Measurements from ENCODE around the gene NFXL1. TPM values are rescaled to one million over a fixed set of nuclear protein-coding genes. Genes with fewer than 3 reads are reported as not detected.

NFXL1 gene
- total RNA-seq, 1 experiment from 2014 or later: 22.5 TPM

- CTCF ChIA-PET: interaction anchor here (0.6 to 3.2 kb wide), 32 partner anchors 9 to 318 kb away, joined by 3 to 108 read pairs (median 4); partner anchors contain the start of gene NFXL1
- no peaks in the 10 kb centered on the region for H3K9me3 Mint-ChIP-seq (ENCODE audit: unreplicated experiment)
Observed at GRCh38 chr4:47836641-47837093, 77.7 kb downstream of the NFXL1 start.

GRCh38 chr4:47835494-47835893 is 78.9 kb downstream of the NFXL1 start:
- BruUV-seq (replicated peaks): no TSS peak
- no peaks in the 10 kb centered on the region for H3K27me3 ChIP-seq (replicated peaks; ENCODE audit: control insufficient read depth, insufficient read depth, low read length)
- CTCF ChIA-PET: interaction anchor here (1.0 to 3.2 kb wide), 6 partner anchors 97 to 149 kb away, joined by 3 to 108 read pairs (median 10); no protein-coding TSS in a partner anchor
- H3K4me3 Mint-ChIP-seq (ENCODE audit: unreplicated experiment): no peak overlapping the region
- intact Hi-C loops (cut with micrococcal nuclease; ENCODE audit: unreplicated experiment): loop anchor here (5.0 kb wide), 1 partner anchor 252 kb away; no protein-coding TSS in a partner anchor
- DNase-seq: no peak
- H3K27ac Mint-ChIP-seq (ENCODE audit: unreplicated experiment): no peak overlapping the region
- peaks cover 6% of the 10 kb centered on the region for H3K4me1 Mint-ChIP-seq (ENCODE audit: low read depth, unreplicated experiment)
- no peaks in the 10 kb centered on the region for H3K36me3 ChIP-seq (ENCODE audit: control insufficient read depth, insufficient read depth, low read length)
- H3K27me3 Mint-ChIP-seq (ENCODE audit: insufficient read depth, unreplicated experiment): no peaks in the 10 kb centered on the region
- no peaks in the 10 kb centered on the region for H3K9me3 Mint-ChIP-seq (ENCODE audit: unreplicated experiment)
- H3K4me1 ChIP-seq: no peaks in the 10 kb centered on the region
- POLR2A ChIA-PET: no interaction called here
- no peak for TF ChIP-seq CTCF (IDR thresholded peaks at IDR 0.05; ENCODE audit: insufficient read depth in 1 of 2, low read depth in 1 of 2, low read length in 1 of 2, severe bottlenecking in 1 of 2, unreplicated experiment in 1 of 2)
- peaks cover 5% of the 10 kb centered on the region for H3K36me3 Mint-ChIP-seq (ENCODE audit: insufficient read depth, unreplicated experiment)
- no peaks in the 10 kb centered on the region for H3K9me3 ChIP-seq
- H3K4me3 ChIP-seq (ENCODE audit: low read depth, low read length): no peak overlapping the region

More at GRCh38 chr4:47836641-47837093, 77.7 kb downstream of the NFXL1 start:
- peak overlapping the region; percentile 83 for H3K4me3 Mint-ChIP-seq (ENCODE audit: unreplicated experiment)
- Histone ChIP-seq H3K27me3 (replicated peaks; ENCODE audit: control insufficient read depth, insufficient read depth, low read length) (no peaks in the 10 kb centered on the region), H3K4me1 (no peaks in the 10 kb centered on the region), H3K9me3 (no peaks in the 10 kb centered on the region), H3K36me3 (ENCODE audit: control insufficient read depth, insufficient read depth, low read length) (no peaks in the 10 kb centered on the region), H3K4me3 (ENCODE audit: low read depth, low read length) (peak overlapping the region; percentile 64)
- peaks cover 6% of the 10 kb centered on the region for H3K4me1 Mint-ChIP-seq (ENCODE audit: low read depth, unreplicated experiment)
- intact Hi-C loops (cut with micrococcal nuclease; ENCODE audit: unreplicated experiment): loop anchor here (1.0 to 5.0 kb wide), 5 partner anchors 98 to 251 kb away; no protein-coding TSS in a partner anchor
- DNase-seq: peak; percentile 84 to 87
- peak; percentile 59 to 85 for TF ChIP-seq CTCF (IDR thresholded peaks at IDR 0.05; ENCODE audit: insufficient read depth in 1 of 2, low read depth in 1 of 2, low read length in 1 of 2, severe bottlenecking in 1 of 2, unreplicated experiment in 1 of 2)
- no peak overlapping the region for H3K27ac Mint-ChIP-seq (ENCODE audit: unreplicated experiment)
- peaks cover 5% of the 10 kb centered on the region for H3K36me3 Mint-ChIP-seq (ENCODE audit: insufficient read depth, unreplicated experiment)
- POLR2A ChIA-PET: interaction anchor here (1.2 kb wide), 1 partner anchor 132 kb away, joined by 3 read pairs; no protein-coding TSS in a partner anchor
- BruUV-seq (replicated peaks): no TSS peak
- no peaks in the 10 kb centered on the region for H3K27me3 Mint-ChIP-seq (ENCODE audit: insufficient read depth, unreplicated experiment)

GRCh38 chr4:47831026-47831679 is 83.2 kb downstream of the NFXL1 start:
- ChIA-PET CTCF (no interaction called here), POLR2A (no interaction called here)
- Histone ChIP-seq H3K36me3 (ENCODE audit: control insufficient read depth, insufficient read depth, low read length) (no peaks in the 10 kb centered on the region), H3K4me1 (no peaks in the 10 kb centered on the region), H3K4me3 (ENCODE audit: low read depth, low read length) (no peak overlapping the region), H3K27me3 (replicated peaks; ENCODE audit: control insufficient read depth, insufficient read depth, low read length) (no peaks in the 10 kb centered on the region), H3K9me3 (no peaks in the 10 kb centered on the region)
- Mint-ChIP-seq H3K4me1 (ENCODE audit: low read depth, unreplicated experiment) (no peaks in the 10 kb centered on the region), H3K27me3 (ENCODE audit: insufficient read depth, unreplicated experiment) (no peaks in the 10 kb centered on the region), H3K9me3 (ENCODE audit: unreplicated experiment) (no peaks in the 10 kb centered on the region), H3K4me3 (ENCODE audit: unreplicated experiment) (no peak overlapping the region), H3K27ac (ENCODE audit: unreplicated experiment) (no peak overlapping the region), H3K36me3 (ENCODE audit: insufficient read depth, unreplicated experiment) (no peaks in the 10 kb centered on the region)
- no TSS peak for BruUV-seq (replicated peaks)
- intact Hi-C loops (cut with micrococcal nuclease; ENCODE audit: unreplicated experiment): no loop called here
- TF ChIP-seq CTCF (IDR thresholded peaks at IDR 0.05; ENCODE audit: insufficient read depth in 1 of 2, low read depth in 1 of 2, low read length in 1 of 2, severe bottlenecking in 1 of 2, unreplicated experiment in 1 of 2): no peak
- no peak for DNase-seq

Data from Caco-2 (cell line).